SH-SY5Y (cell line): ENCODE results near the gene TLE6.

Experiments
- GATA2 ChIP-seq: IDR thresholded peaks from 2 replicates; pipeline ENCODE4 v1.6.1; 2011; ENCODE audit warnings: mild to moderate bottlenecking, low read depth, low read length
- GATA3 ChIP-seq: IDR thresholded peaks from 2 replicates; pipeline ENCODE4 v1.6.1; 2011; ENCODE audit warnings: low read depth, mild to moderate bottlenecking, low read length, moderate library complexity

DNA sequence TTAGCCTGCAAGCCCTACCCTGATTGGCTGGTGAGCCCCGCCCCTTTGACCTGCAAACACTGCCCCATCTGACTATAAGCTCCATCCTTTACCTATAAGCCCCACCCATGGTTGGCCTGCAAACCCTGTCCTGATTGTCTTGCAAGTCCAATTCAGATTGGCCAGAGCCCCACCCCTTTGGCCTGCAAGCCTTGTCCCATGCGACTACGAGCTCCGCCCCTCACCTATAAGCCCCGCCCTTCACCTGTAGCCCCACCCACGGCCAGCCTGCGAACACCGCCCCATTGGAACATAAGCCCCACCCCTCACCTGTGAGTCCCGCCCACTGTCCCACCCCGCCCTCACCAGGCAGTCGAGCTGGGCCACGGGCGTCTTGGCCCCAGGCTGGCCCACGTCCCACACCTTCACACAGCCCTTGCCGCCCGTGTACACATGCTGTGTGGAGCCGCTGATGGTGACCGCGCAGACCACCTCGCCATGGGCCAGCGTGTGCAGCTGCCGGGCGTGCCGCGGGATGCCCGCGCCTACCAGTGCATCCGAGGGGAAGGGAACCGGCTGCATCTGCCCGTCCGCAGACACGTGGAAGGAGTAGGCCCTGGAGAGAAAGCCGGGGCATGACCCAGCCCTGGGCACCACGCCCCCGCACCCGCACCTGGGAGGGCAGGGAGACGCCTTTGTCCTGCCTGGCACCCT is 28.9 kb downstream of the TLE6 start:
- no peak for TF ChIP-seq GATA2
- TF ChIP-seq GATA3: no peak
